Frontal cortex (tissue), 4 donors: Measurements from ENCODE around the gene TBX3. TPM values are rescaled to one million over a fixed set of nuclear protein-coding genes. Genes with fewer than 3 reads are reported as not detected.
A peak's percentile ranks its signal among the peaks of the same experiment; 100 is the strongest.

Source experiments
- DNase-seq, 2 donors: peaks; one replicate each; pipeline ENCODE4 v3.0.0; 2012; ENCODE audit warnings: low spot score in 2 of 2
- FAIRE-seq: peaks from 2 replicates; lab custom pipeline; 2012; peaks lifted over from hg19 to GRCh38; lab: Jason Lieb, UNC
- small RNA-seq: library from RNA; depleted of rRNA; stranded (forward); fragments of <200 nt; gene quantifications from one replicate; pipeline ENCODE3, GENCODE V24; 2014
- total RNA-seq: library from RNA; depleted of rRNA; stranded (reverse); fragments of >200 nt; gene quantifications from one replicate; pipeline ENCODE4 v1.2.3, GENCODE V29; 2014
- donor health status: control.
- donor health status: control.
- donor health status: control.

TBX3 gene
- total RNA-seq, 1 donor from 2014 or later = 1.6 TPM

DNA sequence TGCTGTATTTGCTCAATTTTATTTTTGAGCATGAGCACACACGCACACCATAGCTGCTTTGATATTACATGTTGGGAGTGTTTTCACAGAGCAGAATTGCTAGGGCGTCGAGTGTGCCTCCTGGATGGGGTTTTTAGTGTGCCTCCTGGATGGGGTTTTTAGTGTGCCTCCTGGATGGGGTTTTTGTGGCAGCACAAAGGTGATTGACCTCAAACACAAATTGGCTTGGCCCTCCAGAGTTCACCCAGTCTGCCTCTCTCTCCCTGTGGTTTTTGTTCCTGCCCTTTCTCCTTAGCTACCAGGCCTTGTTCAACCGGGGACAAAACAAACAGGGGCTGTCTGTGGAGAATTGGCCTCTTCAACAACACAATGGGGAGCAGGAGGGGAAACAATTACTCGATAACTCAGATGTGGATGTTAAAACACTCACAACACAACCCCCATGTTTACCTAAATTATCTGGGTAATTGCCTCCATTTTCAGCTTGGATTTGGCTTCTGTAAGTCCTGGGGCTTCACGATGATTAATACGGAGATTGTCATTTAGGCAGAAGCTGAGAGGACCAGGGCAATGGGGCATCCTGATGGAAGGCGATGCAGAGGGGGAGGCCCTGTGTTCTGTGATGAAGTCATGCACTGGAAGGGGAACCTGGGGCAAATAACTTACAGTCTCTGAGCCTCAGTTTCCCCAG, 26.9 kb downstream of the TBX3 start:
- no peak for FAIRE-seq
- DNase-seq = no peak

DNA sequence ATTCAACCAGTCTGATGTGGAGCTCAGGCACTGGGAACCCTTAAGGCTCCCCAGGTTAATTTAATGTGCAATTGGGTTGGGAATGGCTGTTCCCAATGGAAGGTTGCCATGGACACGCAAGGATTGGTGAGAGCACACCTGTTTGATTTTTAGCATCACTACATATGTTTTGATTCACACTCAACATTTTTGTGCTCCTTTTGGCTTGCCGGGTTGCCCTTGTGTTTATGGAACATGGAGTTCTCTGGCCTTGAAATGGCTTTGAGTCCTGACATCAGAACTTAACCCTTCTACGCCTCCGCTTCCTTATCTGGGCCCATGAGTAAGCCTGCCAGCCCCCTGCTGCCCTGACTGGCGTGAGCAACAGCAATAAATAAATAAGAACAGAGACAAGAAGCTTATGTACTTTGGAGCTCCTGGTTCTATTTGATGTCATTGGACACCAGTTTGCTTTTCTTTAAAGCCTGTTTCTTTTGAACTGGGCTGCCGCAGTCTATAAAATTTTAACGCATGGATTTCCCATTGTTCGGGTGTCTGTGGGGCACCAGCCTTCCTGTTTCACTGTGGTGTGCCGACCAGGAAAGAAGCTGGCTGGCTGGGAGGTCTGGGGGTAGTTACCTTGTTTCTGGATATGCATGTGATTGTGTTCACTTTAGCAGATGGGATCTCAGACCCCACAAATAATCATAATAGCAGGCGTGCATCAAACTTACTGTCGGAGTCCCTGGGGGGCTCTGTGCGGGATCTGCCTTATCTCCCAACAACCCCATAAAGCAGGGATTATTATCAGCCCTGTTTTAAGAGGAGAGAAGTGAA, 27.8 kb downstream of the TBX3 start:
- FAIRE-seq = no peak

DNA sequence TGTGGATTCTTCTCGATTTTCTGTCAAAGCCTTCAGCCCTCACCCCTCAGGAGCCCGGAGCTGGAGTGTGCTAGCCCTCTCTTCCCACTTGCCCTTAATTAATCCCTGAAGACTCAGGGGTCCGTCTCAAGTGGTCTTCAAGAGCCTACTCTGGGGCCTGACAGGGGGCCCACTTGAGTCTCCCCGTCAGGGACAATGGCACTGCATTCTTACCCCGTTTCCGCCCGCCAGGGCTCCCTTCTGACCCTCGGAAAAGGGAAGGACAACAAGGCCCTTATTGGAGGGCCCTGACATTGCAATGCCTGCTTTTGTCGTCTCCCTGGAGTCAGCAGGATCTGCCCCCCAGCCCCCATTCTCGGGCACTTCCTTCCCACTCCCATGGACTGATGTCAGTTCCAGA, 34.4 kb downstream of the TBX3 start:
- FAIRE-seq = no peak
- no peak for DNase-seq

More for the DNA sequence above, 27.8 kb downstream of the TBX3 start:
- DNase-seq = no peak

DNA sequence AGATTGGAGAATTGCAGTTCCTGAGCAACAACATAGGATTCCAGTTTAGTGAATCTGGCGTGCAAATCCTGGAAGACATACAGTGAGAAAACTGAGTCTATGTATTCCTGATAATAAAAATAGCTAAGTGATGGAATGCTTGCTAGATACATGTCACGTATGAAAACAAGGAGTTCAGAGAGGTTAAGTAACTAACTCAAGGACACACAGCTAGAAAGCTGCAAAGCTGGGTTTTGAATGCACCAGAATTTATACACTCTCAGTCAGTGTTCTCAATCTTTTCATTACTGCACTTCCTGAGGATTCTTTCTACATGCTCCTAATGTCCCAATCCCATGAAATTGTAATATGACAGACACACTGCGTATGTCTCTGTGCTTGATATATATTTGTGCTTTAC, 35.3 kb downstream of the TBX3 start:
- no peak for FAIRE-seq
- no peak for DNase-seq

DNA sequence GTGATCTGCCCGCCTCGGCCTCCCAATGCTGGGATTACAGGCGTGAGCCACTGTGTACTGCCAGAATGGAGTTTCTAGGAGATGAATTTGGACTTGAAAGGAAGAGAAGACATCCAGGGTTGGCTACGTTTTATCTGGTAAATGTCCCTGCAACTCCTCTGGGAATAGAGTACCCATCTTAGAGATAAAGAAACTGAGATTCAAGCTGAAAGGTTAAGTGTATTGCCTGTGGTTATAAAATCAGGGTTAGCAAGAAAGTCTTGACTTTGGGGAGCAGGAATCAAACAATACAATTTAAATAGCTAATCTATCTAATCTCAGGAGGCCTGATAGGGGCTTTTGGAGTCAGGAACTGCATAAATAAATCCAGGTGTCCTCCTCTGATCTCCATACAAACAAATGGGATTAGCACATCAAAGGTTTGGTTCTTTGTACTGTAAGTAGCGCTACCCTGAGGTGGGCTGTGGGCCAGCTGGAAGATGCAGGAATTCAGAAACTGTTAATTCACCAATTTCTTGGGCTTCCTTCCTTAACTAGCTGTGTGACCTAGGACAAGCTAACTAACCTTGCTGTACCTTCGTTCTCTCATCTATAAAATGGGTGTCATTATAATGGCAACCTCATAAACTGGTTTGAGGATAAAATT, 45.1 kb downstream of the TBX3 start:
- FAIRE-seq = no peak
- no peak for DNase-seq

DNA sequence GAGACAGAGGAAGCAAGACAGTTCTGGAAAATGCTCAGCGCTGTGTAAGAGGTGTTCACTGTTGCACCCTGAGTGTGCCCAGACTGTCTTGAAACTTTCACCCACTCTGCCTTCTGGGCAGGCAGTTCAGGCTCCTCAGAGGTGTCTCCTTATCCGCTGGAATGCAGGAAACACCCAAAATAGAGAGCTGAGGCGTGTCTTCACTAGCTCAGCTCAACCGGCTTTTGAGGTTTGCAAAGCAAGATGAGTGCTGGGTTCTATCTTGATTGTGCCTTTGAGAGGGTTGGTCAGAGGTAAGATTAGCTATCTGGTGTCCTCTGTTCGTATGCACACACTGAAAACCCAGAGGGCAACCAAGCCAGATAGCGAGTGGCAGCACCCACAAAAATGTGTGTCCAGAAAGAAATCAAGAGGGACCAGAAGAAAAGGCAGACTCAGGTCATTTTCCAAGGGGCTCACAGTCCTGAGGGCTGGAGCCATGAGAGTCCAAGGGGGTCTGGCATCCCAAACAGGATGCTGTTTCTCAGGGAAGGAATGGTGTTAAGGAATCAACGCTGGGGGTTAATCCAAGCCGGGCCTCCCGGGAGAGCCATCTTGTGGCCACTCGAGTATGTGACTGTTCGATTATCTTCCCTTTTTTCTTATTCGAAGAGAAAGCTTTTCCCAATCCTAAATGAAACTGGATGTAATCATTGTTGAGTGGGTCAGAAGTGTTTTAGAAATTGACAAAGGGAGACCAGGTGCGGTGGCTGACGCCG, 47.1 kb downstream of the TBX3 start:
- DNase-seq = peak in 1 of 2 donors; percentile 34
- no peak for FAIRE-seq

DNA sequence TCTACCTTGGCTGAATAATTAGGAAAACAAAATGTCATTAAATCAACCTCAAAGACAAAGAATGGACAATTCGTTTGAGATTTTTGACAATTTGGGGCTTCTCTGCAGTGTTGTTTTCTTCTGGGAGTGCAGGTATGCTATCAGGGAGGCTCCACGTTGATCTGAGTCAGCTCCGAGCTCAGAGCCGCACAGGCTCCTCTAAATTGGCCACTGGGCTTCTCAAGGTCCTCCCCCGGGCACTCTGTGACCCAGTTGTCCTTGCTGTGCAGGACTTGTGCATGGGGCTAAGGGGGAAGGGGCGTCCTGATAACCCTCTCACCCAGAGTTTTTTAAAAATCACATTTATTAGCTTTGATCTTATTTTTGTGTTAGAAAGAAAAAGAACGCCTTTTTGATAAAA, 52.7 kb downstream of the TBX3 start:
- DNase-seq = no peak

DNA sequence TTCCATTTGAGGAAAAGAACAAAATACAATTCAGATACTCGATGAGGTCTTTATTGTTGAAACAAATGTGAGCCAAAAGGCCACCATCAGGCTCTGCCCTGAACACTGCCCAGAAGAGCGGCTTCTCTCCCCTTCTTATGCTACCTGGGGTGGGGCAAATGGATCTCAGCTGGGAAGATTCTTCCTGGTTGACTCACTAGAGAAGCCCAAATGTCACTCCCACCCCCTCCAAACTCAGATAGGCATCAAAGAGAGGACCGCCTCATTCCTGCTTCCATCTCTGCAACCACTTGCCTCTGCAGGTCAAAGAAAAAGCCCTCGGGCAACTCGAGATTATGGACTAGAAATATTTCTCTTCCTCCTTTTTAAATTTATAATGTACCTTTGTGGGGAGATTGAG, 55.8 kb downstream of the TBX3 start:
- no peak for DNase-seq
- no peak for FAIRE-seq

More for the DNA sequence above, 52.7 kb downstream of the TBX3 start:
- FAIRE-seq = no peak

DNA sequence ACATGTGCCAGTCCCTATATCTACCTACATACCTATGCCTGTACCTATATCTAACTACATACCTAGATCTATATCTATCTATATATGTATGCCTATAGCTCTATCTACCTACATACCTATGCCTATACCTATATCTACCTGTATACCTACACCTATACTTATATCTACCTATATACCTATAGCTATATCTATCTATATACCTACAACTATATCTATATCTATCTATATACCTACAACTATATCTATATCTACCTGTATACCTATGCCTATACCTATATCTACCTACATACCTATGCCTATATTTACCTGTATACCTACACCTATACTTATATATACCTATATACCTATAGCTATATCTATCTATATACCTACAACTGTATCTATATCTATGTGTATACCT, 56.6 kb downstream of the TBX3 start:
- no peak for DNase-seq
- FAIRE-seq = no peak

DNA sequence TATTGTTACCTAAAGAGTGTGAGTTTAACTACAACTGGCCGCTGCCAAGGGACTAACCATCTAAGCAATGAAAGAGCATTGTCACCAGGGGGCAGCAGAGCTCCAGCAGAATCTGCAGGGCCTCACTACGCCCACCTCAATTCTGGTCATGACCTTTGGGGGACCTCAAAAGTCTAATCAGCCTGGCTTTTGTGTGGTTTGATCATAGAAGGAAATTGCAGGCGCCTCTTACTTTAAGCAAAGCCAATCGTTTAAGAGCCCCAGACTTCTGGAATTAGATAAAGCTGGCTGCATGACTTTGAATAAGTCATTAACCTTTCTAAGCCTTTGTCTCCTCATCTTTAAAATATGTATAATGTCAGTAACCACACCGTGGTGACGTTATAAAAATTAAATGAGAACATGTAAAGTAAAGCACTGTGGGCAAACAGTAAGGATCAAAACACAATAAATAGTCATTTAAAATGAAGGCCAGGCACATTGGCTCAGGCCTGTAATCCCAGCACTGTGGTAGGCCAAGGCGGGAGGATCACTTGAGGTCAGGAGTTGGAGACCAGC, 58.6 kb downstream of the TBX3 start:
- DNase-seq = no peak

DNA sequence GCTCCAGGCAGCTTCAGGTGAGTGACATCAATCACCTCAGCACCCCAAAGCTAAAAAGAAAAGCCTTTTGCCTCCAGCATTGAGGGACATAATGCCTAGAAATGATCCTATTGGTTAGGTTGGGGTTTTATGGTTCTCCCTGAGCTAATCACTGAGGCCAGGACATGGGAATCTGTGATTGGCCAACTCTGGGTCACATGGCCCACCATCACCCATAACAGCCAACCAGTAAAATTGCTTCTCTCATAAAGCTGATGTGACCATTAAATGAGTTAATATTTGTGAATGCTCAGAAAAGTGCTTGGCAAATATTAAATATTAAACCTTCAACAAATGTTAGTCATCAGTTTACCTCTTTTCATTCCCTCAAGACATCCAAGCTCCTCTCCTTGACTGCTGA, 60.2 kb downstream of the TBX3 start:
- no peak for DNase-seq
- no peak for FAIRE-seq

More for the DNA sequence above, 58.6 kb downstream of the TBX3 start:
- no peak for FAIRE-seq

Small RNA genes lying within 50 kb of the gene (small RNA-seq; reads per million reads assigned to genes)
- gene RF00019 = not detected
